Right lobe of liver (tissue), 4 donors: Measurements from ENCODE around the gene SLC35A5.

Experiments used
- POLR2A ChIP-seq: fragments of 450-650 bp; IDR thresholded peaks from one replicate; pipeline ENCODE4 v1.6.1; 2017; ENCODE audit warnings: antibody characterized with exemption, mild to moderate bottlenecking
- TF ChIP-seq, protein P1 (sequence below), 4 donors: fragments of 200-600 bp in 3 of 4; fragments of 450-650 bp in 1 of 4; IDR thresholded peaks; one replicate each; pipeline versions ENCODE4 v1.5.1 to v1.8.0; 2016 to 2022; ENCODE audit warnings: antibody characterized with exemption in 4 of 4, mild to moderate bottlenecking in 2 of 4
- donor health status: DM: no; HTN: no; CAD: no.
- donor health status: DM: no; HTN: no; CAD: no.
- donor health status: DM: no; HTN: yes; CAD: no.

DNA sequence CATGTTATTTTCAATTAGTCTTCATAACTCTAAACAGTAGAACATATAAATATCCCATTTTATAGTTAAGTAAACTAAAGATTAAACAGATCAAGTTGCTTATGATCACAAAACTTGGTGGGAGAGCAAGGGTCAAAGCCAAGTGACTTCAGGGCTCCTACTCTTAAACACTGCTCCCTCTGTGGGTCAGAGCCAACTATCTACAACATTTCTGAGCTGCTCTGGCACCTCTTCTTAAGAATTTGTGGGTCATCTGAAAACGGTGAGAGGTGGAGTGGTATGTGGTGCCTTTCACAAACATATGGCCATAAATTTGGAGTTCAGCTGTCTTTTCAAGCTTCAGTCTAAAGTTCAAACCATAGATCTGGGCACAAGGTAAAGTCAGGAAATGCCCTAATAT, 11.0 kb upstream of the SLC35A5 start:
- TF ChIP-seq, protein P1, sequence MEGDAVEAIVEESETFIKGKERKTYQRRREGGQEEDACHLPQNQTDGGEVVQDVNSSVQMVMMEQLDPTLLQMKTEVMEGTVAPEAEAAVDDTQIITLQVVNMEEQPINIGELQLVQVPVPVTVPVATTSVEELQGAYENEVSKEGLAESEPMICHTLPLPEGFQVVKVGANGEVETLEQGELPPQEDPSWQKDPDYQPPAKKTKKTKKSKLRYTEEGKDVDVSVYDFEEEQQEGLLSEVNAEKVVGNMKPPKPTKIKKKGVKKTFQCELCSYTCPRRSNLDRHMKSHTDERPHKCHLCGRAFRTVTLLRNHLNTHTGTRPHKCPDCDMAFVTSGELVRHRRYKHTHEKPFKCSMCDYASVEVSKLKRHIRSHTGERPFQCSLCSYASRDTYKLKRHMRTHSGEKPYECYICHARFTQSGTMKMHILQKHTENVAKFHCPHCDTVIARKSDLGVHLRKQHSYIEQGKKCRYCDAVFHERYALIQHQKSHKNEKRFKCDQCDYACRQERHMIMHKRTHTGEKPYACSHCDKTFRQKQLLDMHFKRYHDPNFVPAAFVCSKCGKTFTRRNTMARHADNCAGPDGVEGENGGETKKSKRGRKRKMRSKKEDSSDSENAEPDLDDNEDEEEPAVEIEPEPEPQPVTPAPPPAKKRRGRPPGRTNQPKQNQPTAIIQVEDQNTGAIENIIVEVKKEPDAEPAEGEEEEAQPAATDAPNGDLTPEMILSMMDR (IDR thresholded peaks at IDR 0.05) = no peak
- no peak for TF ChIP-seq POLR2A
